ENCODE results near the gene IL1A. TPM values are rescaled to one million over a fixed set of nuclear protein-coding genes. Genes with fewer than 3 reads are reported as not detected.

The IL1A gene
- total RNA-seq, 1 donor, result 0.43 TPM

GRCh38 chr2:112730791-112731190, 53.5 kb downstream of the IL1A start:
- no peak for TF ChIP-seq CTCF (IDR thresholded peaks at IDR 0.05; ENCODE audit: insufficient read depth, low read depth, low read length)
- no peak overlapping the region for H3K4me3 ChIP-seq (ENCODE audit: low read depth, low read length)
- no peak for DNase-seq (ENCODE audit: low read depth)

GRCh38 chr2:112730216-112730615, 54.1 kb downstream of the IL1A start:
- TF ChIP-seq CTCF (IDR thresholded peaks at IDR 0.05; ENCODE audit: insufficient read depth, low read depth, low read length), result no peak
- no peak overlapping the region for H3K4me3 ChIP-seq (ENCODE audit: low read depth, low read length)
- DNase-seq (ENCODE audit: low read depth), result no peak

DNA sequence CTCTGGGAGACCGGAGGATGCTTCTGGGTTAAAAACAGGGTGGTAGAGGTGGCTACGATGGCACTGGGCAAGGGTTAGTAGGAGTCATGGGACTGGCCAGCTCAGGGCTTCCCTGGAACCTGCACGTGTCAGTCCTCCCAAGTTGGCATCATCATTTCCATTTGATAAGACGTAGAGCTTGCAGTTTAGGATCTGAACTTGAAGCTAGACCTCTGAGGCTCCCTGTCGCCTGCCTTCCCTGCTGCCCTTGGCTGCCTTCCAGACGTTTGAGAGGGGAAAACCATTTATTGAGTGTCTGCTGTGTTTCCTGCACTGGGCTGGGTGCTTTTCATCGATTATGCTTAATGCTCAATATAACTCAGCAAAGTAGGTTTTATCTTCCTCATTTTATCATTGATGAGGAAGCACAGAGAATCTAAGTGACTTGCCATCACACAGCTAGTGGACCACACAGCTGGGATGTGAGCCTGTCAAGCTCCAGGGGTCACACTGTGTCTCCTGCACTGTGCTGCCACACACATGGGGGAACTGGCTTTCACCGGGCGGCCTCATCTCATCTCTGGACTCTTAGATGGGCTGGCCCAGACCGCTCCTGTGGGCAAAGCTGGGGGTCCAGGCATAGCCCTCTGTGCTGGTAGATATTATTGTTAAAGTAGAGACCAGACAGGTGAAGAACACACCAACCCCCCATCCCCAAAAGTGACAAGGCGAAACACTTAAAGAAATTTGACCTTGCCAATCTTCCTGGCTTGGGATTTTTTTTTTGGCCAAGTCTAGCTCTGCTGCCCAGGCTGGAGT, 55.7 kb downstream of the IL1A start:
- DNase-seq (ENCODE audit: low read depth), result no peak
- no peak overlapping the region for H3K4me3 ChIP-seq (ENCODE audit: low read depth, low read length)
- no peak for TF ChIP-seq CTCF (IDR thresholded peaks at IDR 0.05; ENCODE audit: insufficient read depth, low read depth, low read length)

DNA sequence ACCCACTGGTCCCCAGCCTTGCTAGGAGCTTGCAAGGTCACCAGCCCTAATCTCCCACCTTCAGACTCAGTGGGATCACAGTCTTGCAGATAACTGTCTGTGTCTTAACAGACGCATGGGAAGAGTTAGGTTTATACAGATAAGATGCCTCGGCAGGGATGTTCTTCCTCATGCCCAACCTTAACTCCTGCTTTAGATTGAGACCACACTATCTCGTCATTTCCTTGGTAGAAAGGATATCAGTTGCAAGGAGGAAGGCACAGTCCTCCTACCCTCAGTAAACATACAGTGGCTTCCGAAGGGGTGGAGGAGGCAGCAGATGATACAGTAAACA, 56.3 kb downstream of the IL1A start:
- no peak for DNase-seq (ENCODE audit: low read depth)
- no peak overlapping the region for H3K4me3 ChIP-seq (ENCODE audit: low read depth, low read length)
- no peak for TF ChIP-seq CTCF (IDR thresholded peaks at IDR 0.05; ENCODE audit: insufficient read depth, low read depth, low read length)

GRCh38 chr2:112727276-112728028, 56.8 kb downstream of the IL1A start:
- no peak for DNase-seq (ENCODE audit: low read depth)
- no peak overlapping the region for H3K4me3 ChIP-seq (ENCODE audit: low read depth, low read length)
- no peak for TF ChIP-seq CTCF (IDR thresholded peaks at IDR 0.05; ENCODE audit: insufficient read depth, low read depth, low read length)

GRCh38 chr2:112726487-112727190, 57.7 kb downstream of the IL1A start:
- peak; percentile 90 for DNase-seq (ENCODE audit: low read depth)
- no peak overlapping the region for H3K4me3 ChIP-seq (ENCODE audit: low read depth, low read length)
- peak; percentile 97 for TF ChIP-seq CTCF (IDR thresholded peaks at IDR 0.05; ENCODE audit: insufficient read depth, low read depth, low read length)
